GM12872 (cell line): ENCODE data around the gene MFSD11.

Experiments
- TF ChIP-seq, protein P1 (sequence below): IDR thresholded peaks from 3 replicates; pipeline ENCODE4 v1.5.1; 2011; ENCODE audit warnings: low read depth, mild to moderate bottlenecking, low read length, moderate library complexity; ENCODE audit not compliant: insufficient read depth

MFSD11 gene

DNA sequence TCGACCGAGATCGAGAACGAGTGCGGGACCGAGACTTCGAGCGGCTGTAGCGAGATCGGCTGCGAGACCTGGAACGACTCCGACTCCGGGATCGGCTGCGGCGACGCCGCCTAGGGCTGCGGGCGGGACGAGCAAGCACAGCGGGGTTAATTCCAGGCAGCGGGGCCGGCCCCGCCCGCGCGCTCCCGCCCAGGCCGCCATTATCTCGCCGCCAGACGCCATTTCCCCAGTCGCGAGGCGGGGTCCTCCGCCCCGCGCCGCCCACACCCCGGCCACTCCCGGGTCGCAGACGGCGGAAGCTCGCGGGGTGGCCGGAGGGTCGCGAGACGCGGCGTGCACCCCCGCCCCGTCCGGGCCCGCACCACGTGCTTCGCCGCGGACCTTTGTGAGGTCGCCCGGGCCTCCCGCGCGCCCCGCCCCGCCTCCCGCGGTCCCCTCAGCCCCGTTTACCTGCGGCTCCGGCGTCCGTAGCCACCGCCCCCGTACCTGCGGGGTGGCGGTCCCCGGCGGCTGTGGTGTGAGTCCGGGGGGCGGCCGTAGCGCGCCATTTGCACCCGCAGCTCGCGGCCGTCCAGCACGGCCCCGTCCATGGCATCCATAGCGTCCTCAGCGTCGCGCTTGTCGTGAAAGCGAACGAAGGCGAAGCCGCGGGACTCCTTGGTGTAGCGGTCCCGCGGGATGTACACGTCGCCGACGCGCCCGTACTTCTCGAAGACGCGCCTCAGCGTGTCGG is 1.4 kb upstream of the MFSD11 start:
- TF ChIP-seq, protein P1, sequence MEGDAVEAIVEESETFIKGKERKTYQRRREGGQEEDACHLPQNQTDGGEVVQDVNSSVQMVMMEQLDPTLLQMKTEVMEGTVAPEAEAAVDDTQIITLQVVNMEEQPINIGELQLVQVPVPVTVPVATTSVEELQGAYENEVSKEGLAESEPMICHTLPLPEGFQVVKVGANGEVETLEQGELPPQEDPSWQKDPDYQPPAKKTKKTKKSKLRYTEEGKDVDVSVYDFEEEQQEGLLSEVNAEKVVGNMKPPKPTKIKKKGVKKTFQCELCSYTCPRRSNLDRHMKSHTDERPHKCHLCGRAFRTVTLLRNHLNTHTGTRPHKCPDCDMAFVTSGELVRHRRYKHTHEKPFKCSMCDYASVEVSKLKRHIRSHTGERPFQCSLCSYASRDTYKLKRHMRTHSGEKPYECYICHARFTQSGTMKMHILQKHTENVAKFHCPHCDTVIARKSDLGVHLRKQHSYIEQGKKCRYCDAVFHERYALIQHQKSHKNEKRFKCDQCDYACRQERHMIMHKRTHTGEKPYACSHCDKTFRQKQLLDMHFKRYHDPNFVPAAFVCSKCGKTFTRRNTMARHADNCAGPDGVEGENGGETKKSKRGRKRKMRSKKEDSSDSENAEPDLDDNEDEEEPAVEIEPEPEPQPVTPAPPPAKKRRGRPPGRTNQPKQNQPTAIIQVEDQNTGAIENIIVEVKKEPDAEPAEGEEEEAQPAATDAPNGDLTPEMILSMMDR = no peak

DNA sequence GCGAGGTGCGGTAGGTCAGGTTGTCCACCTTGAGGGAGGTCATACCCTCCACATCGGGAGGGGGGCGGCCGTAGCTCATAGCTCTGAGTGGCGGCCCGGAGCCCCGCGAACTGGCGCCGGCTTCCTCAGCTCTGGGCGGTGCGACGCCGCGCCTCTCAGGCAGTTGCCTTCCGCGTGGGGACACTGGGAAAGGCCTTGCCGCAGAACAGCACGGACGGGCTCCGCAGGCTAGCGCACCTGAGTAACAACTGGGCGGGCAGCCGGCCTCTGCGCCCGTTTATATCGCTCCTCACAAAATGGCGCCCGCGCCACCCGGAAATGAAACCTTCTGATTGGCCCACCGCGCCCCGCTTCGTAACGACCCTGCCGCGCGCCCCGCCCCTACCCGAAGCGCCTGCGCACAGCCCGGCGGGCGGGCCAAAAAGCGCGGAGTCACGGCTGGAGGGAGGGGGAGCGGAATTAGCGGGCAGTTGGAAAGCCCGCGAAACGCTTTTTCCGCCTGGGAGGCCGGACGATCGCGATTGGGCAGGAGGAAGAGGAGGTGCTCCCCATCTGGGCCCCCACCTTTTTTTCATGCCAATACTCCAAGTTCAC is 740 bp upstream of the MFSD11 start, which contains the start of gene SRSF2:
Gene SRSF2, minus strand, starts transcription at position 250 of the 594 bp plus-strand sequence. Its CDS starts 171 bp downstream, at position 79.
- TF ChIP-seq, protein P1 = no peak

DNA sequence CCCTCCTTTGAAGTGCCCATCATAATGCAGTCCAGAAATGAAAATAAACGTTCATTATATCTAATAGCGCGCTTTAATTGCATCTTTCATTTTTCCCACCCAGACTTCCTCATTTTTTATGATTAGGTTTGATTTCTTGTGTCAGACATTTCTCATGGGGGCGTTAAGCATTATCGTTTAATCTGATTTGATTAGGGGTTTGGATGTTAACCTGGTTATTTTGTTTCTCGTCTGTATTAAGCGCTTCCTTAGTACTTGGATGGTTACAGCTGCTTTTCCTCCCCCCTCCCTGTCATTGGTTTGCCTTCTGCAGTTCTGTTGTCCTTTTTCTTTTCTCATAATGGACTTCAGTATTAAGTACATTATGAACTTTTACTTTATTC is 540 bp downstream of the MFSD11 start:
- TF ChIP-seq, protein P1 = no peak

DNA sequence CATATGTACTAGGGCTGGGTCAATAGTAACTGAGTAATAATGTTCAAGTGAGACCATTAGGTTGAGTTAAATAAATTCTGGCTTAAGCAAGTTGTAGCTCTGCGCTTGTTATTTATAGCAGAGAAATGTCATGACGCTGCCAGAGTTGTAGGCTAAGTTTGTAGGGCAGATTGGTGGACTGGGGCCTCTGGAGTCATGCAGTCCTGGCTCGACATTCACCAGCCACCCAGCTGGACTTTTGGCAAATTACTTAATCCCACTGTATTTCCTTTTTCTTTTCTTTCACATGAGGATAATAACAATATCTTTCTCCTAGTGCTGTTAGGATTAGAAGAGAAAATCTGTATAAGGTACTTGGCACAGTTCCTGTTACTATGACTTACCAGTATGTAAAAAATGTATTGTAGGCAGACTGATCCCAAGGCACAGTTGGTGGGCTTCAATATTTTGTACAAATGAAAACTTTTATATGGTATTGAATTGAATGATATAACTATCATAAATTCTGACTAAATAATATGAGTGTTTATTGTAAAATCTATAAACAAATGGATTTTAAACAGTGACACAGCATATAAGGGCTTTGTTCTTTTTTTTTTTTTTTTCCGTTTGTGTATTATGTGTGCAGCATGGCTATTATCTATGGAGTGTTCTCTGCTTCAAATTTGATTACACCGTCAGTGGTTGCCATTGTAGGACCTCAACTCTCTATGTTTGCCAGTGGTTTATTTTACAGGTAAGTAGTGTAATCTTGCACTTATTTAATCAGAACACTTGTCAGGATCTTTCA is 2.6 kb downstream of the MFSD11 start:
- TF ChIP-seq, protein P1 = no peak

DNA sequence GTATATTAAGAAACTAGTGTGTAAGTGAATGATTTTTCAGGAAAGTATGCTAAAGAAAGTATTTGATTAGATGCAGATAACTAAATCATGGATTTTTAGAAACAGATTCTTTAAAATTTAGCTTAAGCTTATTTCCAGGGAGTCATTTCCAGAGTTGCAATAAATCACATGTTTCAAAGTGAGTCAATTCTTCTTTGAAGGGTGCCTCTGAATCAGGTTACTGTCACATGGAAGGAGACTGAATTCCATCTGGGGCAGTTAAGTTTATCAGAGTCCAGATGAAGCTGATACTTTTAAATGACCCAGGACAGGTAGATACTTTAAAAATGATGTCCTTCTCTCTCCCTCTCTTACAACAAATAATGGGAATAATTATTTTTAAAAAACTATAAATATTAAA is 5.0 kb downstream of the MFSD11 start:
- TF ChIP-seq, protein P1 = no peak

DNA sequence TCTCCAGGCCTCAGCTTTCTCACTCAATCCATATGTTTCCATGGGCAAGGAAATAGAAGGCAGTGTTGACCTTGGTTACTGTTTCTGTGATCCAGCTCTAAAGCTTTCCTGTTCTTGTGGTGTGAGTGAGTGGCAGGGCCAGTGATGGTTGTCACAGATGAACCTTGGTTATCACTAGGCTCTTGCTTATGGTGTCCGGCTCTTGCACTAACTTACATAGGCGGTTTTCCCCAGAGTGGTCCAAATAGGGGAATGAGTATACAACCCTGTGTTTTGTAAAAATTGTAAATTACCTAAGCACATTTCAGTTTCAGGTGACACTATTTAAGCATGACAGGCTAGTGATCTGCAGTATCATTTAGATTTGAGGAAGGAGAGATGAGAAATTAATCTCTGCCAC is 6.8 kb downstream of the MFSD11 start:
- TF ChIP-seq, protein P1 = no peak

DNA sequence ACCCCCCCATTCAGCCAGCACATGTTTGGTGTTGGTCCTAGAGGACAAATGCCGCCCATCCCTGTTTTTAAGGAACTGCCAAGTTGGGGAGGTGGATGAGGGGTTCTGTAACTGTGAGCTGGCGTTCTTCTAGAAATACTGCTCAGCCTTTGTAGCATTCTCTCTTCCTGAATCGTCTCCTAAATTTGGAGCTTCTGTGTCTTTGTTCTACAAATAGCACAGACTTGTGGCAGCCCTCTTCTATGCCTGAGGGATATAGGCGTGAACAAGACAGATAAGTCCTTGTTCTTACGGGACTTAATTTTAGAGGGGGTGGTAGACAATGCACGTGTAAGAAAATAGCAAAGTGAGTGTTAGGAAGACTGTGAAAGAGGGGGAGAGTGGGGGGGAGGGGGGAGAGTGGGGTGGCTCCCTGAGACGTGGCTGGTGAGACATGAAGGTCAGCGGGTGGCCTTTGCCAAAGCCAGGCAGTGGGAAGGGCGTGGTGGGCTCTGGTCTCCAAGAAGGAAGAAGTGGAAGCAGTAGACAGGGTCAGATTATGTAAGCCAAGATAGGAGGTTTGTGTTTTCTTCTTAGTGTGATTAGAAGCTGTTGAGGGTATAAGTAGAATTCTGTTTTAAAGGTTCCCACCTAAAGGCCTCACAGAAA is 9.9 kb downstream of the MFSD11 start:
- TF ChIP-seq, protein P1 = no peak
